Activated naive CD8-positive, alpha-beta T cell (primary cell): ENCODE results near the gene DYNC1I2.

Experiments
- H3K27ac Mint-ChIP-seq: one replicate; pipeline ENCODE4 v1.8.0; 2021; ENCODE audit warnings: mixed read lengths
- H3K27me3 Mint-ChIP-seq: one replicate; pipeline ENCODE4 v1.8.0; 2021; ENCODE audit warnings: mixed read lengths
- H3K36me3 Mint-ChIP-seq: one replicate; pipeline ENCODE4 v1.8.0; 2021; ENCODE audit warnings: mixed read lengths
- H3K4me1 Mint-ChIP-seq: one replicate; pipeline ENCODE4 v1.8.0; 2021; ENCODE audit warnings: low read depth, mixed read lengths
- H3K4me3 Mint-ChIP-seq: one replicate; pipeline ENCODE4 v1.8.0; 2021; ENCODE audit warnings: mild to moderate bottlenecking, mixed read lengths
- H3K9me3 Mint-ChIP-seq: one replicate; pipeline ENCODE4 v1.8.0; 2021; ENCODE audit warnings: low read depth, mixed read lengths

DYNC1I2 gene

DNA sequence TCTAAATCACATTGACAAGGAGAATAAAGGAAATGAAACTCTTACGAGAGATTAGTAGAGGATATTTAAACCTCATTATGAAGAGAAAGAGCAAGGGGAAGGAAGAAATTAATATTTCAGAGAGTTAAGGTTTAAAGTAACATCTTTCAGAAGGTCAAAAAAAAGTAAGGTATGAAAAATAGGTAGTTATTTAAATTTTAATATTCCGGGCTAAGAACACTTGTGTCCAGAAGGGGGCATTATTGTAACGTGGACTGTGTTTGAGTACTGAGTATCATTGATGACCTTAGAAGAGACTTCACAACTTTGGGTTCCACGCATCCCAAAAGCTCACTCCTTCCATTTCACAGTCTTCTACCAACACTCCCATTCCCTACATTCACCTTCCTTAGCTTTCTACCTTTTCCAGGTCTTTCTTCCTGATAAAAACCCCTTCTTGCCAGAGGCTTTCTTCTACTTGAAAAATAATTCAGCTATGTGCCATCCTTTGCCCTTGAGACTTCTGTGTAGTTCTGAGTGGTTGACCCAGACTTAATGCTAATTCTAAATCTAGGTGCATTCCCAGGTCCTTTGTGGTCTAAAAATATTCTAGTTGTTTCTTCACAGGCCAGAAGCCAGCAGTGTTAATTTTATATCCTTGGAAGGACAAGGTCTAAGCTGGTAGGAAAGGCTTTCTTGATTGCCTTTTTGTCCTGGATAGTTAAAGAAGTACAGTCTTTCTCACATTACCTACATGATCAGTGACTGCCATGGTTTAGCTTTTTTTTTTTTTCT, 16.5 kb downstream of the DYNC1I2 start:
- no peak overlapping the region for H3K27ac Mint-ChIP-seq
- no peaks in the 10 kb centered on the region for H3K9me3 Mint-ChIP-seq
- H3K4me1 Mint-ChIP-seq = peaks cover 4% of the 10 kb centered on the region
- H3K27me3 Mint-ChIP-seq = no peaks in the 10 kb centered on the region
- no peak overlapping the region for H3K4me3 Mint-ChIP-seq
- peaks cover 3% of the 10 kb centered on the region for H3K36me3 Mint-ChIP-seq

DNA sequence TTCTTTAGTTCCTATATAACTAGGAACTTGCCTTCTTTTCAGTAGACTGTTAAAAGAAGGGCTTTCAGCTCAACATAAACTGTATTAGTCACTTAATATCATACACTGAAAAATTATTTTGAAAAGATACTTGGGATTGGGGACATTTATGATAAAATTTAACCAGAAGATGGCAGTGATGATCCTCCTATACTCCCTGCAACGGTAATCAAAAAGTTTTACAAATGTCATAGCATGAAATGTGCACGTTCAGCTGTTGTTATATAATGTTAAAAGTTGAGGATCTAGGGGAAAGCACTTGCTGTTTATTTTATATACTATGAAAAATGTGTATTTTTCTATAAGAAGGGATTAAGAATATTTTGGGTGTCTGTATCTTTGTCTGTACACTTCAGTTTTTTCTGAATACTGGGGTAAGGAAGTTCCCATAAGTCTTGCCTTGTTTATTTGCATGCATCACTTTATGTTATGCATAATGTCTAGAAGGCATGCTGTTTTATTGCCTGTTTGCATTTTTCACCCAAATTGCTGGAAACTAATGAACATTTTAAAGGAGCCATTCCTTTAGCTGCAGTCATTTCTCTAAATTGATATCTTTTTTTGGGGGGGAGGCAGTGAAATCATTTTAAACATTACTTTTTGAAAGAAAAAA, 19.0 kb downstream of the DYNC1I2 start:
- H3K27ac Mint-ChIP-seq = no peak overlapping the region
- peaks cover 4% of the 10 kb centered on the region for H3K4me1 Mint-ChIP-seq
- no peaks in the 10 kb centered on the region for H3K9me3 Mint-ChIP-seq
- H3K36me3 Mint-ChIP-seq = peaks cover 2% of the 10 kb centered on the region
- no peaks in the 10 kb centered on the region for H3K27me3 Mint-ChIP-seq
- no peak overlapping the region for H3K4me3 Mint-ChIP-seq

DNA sequence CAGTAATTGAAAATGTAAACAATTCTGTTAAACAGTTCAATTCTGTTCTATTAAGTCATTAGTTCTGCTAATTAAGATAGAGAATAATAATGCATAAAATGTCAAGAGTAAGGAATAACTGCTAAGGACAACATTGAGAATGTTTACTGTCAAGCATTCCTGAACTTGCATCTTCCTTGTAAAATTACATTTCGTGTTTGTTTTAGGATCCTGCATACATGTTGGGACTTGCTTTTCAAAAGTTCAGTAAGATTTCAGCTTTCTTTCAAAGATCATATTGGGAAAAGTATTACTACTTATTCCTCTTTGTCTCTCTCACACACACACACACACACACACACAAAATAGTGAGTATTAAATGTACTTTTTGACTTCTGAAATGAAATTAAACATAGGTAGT, 20.5 kb downstream of the DYNC1I2 start:
- no peak overlapping the region for H3K4me3 Mint-ChIP-seq
- peaks cover 2% of the 10 kb centered on the region for H3K36me3 Mint-ChIP-seq
- no peak overlapping the region for H3K27ac Mint-ChIP-seq
- peaks cover 8% of the 10 kb centered on the region for H3K4me1 Mint-ChIP-seq
- H3K9me3 Mint-ChIP-seq = no peaks in the 10 kb centered on the region
- H3K27me3 Mint-ChIP-seq = no peaks in the 10 kb centered on the region

DNA sequence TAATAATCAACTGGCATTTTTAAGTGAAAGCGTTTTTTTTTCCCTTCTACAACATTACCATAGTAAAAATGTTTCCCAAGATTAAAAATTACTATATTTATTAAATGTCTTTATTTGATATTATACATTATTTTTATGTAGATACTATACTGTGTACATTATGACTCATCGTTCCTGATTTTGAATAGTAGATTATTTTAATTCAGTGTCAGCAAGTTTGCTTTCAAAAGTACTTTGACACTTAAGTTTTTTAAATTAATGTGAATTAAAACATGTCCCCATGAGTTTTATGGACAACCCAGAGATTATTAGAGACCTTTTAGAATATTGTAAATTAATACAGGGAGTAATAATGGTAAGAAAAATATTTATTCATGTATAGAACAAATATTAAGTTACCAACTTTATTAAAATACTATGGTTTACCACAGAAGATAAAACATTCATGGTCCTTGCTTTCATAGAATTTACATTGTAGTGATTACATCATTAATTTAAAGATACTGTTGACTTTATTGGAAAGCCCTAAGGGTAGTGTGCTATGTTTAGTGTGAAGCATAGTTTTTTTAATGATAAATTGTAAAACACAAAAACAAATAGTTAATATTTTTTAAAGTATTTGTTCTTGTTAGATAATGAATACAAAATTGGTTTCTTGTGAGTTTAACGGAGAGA, 21.9 kb downstream of the DYNC1I2 start:
- H3K27me3 Mint-ChIP-seq = no peaks in the 10 kb centered on the region
- peaks cover 2% of the 10 kb centered on the region for H3K36me3 Mint-ChIP-seq
- H3K4me1 Mint-ChIP-seq = peaks cover 4% of the 10 kb centered on the region
- no peak overlapping the region for H3K27ac Mint-ChIP-seq
- no peak overlapping the region for H3K4me3 Mint-ChIP-seq
- no peaks in the 10 kb centered on the region for H3K9me3 Mint-ChIP-seq

DNA sequence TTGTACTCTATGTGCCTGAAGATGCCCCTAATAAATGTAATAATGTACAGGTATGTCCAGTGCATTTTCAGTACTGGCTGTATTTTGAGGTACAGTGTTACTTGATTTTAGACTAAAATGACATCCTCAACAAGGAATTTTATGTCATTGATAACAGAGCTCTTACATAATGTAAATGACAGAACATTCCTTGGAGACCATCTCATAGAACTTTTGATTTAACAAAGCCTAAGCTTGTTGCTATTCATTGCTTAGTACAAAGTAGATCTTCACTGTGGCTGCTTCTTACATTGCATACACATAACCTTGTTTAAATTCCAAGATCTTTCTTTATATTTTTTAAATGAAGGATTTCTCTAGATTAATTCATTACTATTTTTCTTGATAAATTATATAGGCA, 24.1 kb downstream of the DYNC1I2 start:
- Mint-ChIP-seq H3K36me3 (peaks cover 3% of the 10 kb centered on the region), H3K9me3 (no peaks in the 10 kb centered on the region), H3K4me1 (peaks cover 4% of the 10 kb centered on the region), H3K27ac (no peak overlapping the region), H3K4me3 (no peak overlapping the region), H3K27me3 (no peaks in the 10 kb centered on the region)

DNA sequence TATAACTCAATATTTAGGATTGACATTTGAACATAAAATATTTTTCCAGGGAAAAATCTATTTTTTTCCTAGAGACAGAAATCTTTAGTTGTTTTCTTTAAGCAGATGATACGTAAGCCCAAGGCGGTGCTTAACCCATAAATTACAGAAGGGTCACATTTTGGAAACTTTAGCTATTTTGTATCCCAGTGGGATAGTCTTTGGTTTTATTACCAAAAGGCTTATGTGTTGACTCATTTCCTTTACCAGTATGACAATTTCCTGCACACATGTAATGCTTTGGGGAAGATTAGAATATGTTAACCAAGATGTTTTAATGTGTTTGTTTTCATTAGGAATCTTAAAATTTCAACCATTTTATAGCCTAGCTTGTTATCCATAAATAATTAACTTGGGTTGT, 24.8 kb downstream of the DYNC1I2 start:
- Mint-ChIP-seq H3K4me1 (peaks cover 4% of the 10 kb centered on the region), H3K9me3 (no peaks in the 10 kb centered on the region), H3K27me3 (no peaks in the 10 kb centered on the region), H3K4me3 (no peak overlapping the region), H3K27ac (no peak overlapping the region), H3K36me3 (peaks cover 3% of the 10 kb centered on the region)

DNA sequence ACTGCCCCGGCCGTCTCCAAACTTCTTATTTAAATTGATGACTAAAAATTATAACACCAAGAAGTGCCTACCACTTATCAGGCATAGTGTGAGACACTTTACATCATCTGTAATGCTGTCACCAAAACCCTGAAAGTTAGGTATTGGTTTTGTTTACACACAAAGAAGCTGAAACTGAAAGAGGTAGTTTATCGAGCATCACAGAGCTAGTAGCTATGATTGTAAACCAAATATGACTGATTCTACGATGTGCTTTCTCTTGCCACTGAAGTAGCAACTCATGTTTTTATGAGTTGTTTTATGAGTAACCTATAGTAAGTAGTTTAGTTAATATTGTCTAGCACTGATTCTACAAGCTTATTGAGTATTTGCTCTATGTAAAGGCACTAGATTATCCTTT, 31.5 kb downstream of the DYNC1I2 start:
- Mint-ChIP-seq H3K9me3 (no peaks in the 10 kb centered on the region), H3K4me1 (peaks cover 2% of the 10 kb centered on the region), H3K27ac (no peak overlapping the region), H3K4me3 (no peak overlapping the region), H3K27me3 (no peaks in the 10 kb centered on the region), H3K36me3 (peaks cover 7% of the 10 kb centered on the region)

DNA sequence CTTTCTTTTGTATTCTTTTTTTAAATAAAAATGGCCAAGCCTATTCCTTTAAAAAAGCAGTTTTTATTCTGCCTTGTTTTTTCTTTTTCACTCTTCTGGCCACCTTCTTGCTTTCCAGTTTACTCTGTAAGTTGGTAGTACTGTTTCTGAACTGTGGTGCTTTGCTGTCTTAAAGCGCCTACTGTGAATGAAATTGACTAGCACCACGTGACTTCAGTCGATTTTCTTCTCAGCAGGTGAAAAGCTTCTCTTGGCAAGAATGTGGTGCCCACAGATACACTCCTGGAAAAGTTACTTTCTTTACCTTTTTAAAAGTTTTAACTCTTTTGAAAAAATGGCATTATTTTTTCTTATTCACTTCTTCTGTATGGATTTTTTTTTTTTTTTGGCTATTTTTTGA, 32.4 kb downstream of the DYNC1I2 start:
- H3K27me3 Mint-ChIP-seq = no peaks in the 10 kb centered on the region
- no peaks in the 10 kb centered on the region for H3K9me3 Mint-ChIP-seq
- peaks cover 7% of the 10 kb centered on the region for H3K36me3 Mint-ChIP-seq
- H3K4me3 Mint-ChIP-seq = no peak overlapping the region
- peaks cover 2% of the 10 kb centered on the region for H3K4me1 Mint-ChIP-seq
- no peak overlapping the region for H3K27ac Mint-ChIP-seq

DNA sequence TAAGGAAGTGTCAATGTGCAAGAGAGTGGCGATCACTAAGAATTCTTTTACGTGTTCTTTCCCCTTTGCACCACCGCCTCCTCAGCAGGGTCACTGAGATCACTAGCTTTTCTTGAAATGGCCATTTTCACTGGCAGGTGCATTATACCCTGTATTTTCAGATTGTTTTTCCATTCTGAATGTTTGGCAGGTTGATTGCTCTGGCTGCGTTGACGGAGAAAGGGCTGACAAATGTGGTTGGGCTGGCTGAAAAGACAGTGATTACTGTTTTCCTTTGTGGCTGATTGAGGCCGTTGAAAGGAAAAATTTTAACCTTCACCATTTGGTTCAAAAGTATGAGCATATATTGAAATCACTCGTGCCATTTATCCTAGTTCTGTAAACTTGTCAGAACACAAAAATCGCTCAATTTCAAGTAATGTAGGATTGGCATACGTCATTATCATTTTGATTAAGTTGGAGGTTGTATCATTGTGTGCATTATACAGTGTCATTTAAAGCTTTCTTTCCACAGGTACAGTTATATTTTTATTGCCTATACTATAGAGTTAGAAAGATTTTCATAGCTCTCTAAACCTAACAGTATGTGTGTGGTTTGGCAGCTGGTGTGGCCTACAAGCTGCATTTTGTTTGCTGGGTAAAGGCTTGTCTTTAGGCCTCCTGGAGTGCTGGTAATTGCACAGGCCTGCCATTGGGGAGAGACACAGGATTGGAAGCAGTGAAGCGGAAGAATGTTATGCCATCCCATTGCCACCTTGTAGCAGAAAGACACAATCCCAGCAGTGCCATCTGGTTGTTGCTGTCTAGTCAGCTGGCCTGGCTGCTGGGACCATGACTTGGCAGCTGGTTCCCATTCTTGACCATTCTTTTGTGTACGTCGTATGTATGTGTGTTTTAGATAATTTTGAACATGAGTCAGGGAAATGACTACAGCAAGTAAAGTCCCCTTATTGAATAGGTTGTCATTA, 36.7 kb downstream of the DYNC1I2 start:
- Mint-ChIP-seq H3K4me1 (peaks cover under 1% of the 10 kb centered on the region), H3K4me3 (no peak overlapping the region), H3K36me3 (peaks cover 10% of the 10 kb centered on the region), H3K9me3 (no peaks in the 10 kb centered on the region), H3K27me3 (no peaks in the 10 kb centered on the region), H3K27ac (no peak overlapping the region)

DNA sequence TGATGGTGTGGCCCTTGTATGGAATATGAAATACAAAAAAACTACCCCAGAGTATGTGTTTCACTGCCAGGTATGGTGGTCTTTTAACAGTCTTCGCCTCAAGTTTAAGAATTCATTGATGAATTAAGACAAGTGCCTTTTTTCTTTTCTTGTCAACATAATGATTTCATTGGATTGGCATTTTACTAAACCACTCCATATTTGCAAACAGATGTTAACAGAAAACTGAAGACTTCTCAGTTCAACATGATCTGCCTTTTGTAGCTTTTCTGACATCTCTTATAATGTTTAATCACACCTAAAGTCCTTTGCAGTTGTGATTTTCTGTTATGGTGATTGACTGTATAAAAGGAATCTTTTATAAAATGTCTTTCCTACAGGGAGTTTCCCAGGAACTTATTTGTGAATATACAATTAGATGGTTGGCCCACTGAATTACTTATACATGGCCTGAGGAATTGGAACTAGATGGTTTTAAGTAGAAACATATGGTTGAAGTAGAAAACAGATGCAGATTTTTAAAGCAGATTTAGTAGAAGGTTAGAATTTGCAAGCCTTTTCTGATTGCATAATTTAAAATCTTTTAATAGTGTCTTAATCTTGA, 39.7 kb downstream of the DYNC1I2 start:
- H3K36me3 Mint-ChIP-seq = peaks cover 22% of the 10 kb centered on the region
- no peaks in the 10 kb centered on the region for H3K9me3 Mint-ChIP-seq
- H3K27me3 Mint-ChIP-seq = no peaks in the 10 kb centered on the region
- H3K4me3 Mint-ChIP-seq = no peak overlapping the region
- H3K4me1 Mint-ChIP-seq = no peaks in the 10 kb centered on the region
- H3K27ac Mint-ChIP-seq = no peak overlapping the region

DNA sequence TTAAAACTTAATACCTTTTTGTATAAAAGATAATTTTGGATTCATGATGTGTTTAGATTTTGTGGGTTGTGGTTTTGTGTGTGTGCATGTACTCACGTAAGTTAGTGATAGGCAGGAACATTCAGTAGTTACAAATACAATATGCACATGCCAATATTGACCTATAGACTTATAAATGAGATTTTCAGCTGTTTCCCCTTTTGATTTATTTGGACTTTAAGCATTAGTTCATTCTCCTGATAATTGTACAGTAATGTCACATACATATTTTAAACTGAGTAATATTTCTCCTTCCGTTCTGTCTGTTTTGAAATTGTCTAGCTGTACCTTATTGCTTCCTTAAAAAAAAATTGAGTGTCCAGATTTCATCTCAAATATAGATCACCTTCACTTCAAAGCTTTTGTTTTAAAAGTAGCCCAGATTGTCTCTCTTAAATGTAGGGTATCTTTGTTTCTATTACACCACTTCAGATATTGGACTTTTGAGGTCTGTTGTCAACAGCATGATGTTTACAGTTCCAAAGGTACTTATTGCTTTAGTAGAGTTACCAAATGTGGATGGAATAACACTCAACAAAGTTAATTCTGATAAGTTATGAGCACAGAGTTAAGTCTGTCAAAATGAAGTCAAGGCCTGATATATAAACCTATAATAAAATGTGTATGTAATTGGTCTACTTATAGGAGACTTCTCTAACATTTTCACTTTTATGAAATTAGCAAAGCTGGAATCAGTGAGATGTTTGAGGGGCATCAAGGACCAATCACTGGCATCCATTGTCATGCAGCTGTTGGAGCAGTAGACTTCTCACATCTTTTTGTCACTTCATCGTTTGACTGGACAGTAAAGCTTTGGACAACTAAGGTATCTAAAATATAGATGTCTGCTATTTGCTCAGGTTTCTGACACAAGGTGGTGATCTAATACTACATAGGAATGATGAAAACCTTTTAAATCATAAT, 42.0 kb downstream of the DYNC1I2 start:
- Mint-ChIP-seq H3K27me3 (no peaks in the 10 kb centered on the region), H3K9me3 (no peaks in the 10 kb centered on the region), H3K4me3 (no peak overlapping the region), H3K27ac (peak overlapping the region; percentile 42), H3K36me3 (peaks cover 24% of the 10 kb centered on the region), H3K4me1 (no peaks in the 10 kb centered on the region)

DNA sequence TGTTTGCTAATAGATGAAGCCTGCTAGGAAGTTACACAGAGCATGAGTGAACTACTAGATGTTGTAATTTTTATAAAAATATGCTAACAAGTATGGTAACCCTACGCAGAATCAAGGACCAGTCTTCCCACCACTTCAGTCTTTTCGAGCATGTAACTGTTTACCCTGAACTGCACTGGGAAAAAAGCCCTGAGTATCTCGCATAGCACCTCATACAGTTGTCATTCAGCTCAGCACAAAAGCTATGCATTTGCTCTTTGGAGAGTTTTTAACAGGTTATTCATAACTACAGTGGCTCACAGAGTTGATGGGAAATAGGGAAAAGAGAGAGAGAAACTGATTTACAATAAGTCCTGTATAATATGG, 42.7 kb downstream of the DYNC1I2 start:
- no peaks in the 10 kb centered on the region for H3K4me1 Mint-ChIP-seq
- H3K36me3 Mint-ChIP-seq = peaks cover 26% of the 10 kb centered on the region
- no peaks in the 10 kb centered on the region for H3K9me3 Mint-ChIP-seq

DNA sequence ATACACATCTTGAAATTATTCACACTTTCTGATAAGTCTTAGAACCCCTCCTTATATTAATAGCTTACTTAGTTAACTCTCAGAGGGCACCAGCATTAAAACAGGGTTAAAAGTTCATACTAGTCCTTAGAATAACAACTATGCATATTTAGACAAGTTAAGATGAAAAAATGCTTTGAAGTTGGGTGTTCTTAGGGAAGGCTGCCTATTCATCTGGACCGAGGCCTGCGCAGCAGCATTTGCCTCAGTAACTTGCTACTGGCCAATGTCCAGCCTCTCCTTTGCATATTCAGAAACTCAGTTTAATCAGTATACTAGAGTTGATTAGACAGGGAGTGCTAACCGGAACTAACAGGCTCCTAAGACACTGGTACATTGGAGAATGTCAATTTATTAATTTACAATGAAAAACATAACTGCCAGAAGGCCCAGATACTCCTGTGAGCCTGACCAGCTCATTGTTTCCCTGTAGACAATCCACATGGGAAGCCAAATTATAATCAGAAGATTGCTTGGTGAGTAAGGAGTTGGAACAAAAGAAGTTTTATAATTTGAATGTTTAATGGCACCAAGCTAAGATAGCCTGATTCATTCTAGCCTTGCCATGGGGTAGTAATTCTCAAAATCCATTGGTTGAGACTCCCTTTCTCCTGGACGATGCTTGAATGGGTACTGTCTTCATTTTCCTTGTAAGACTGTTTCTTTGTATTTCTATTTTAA, 48.9 kb downstream of the DYNC1I2 start:
- no peaks in the 10 kb centered on the region for H3K9me3 Mint-ChIP-seq
- H3K36me3 Mint-ChIP-seq = peaks cover 25% of the 10 kb centered on the region
- H3K4me3 Mint-ChIP-seq = no peak overlapping the region
- H3K4me1 Mint-ChIP-seq = peaks cover 4% of the 10 kb centered on the region
- no peak overlapping the region for H3K27ac Mint-ChIP-seq
- no peaks in the 10 kb centered on the region for H3K27me3 Mint-ChIP-seq

More for the DNA sequence above, 42.7 kb downstream of the DYNC1I2 start:
- Mint-ChIP-seq H3K27me3 (no peaks in the 10 kb centered on the region), H3K27ac (no peak overlapping the region), H3K4me3 (no peak overlapping the region)
